ENCODE data around the gene KRT13. TPM values are rescaled to one million over a fixed set of nuclear protein-coding genes. Genes with fewer than 3 reads are reported as not detected.
A peak's percentile ranks its signal among the peaks of the same experiment; 100 is the strongest.

KRT13 gene
- polyA plus RNA-seq, 1 donor (not counting 4 experiments of a cell fraction or from before 2014, with no cell fraction given) = 24.0 TPM

GRCh38 chr17:41462705-41463104 lies 42.7 kb downstream of the KRT13 start:
- TF ChIP-seq CTCF (optimal IDR thresholded peaks at IDR 0.05 in 1 of 3, IDR thresholded peaks at IDR 0.05 in 1 of 3, conservative IDR thresholded peaks at IDR 0.05 in 1 of 3; ENCODE audit: extremely low read depth in 1 of 3, insufficient read depth in 2 of 3, low read length in 3 of 3) (no peak), EZH2 (IDR thresholded peaks at IDR 0.05; ENCODE audit: low read length) (no peak)
- Histone ChIP-seq H3K79me2 (ENCODE audit: control insufficient read depth, insufficient read depth, low read length) (no peaks in the 10 kb centered on the region), H3K9me1 (ENCODE audit: control insufficient read depth, extremely low read depth, insufficient read depth, low read length) (no peaks in the 10 kb centered on the region), H4K20me1 (ENCODE audit: control insufficient read depth, extremely low read depth, insufficient read depth, low read length) (no peaks in the 10 kb centered on the region), H3K4me2 (ENCODE audit: control insufficient read depth, extremely low read depth, insufficient read depth, low read depth, low read length) (no peak overlapping the region), H3K27me3 (ENCODE audit: control insufficient read depth, extremely low read depth, insufficient read depth, low read length) (no peaks in the 10 kb centered on the region), H3K4me1 (ENCODE audit: control insufficient read depth, extremely low read depth, insufficient read depth, low read length) (peaks cover 16% of the 10 kb centered on the region), H3K9ac (ENCODE audit: control insufficient read depth, extremely low read depth, insufficient read depth, low read length) (no peak overlapping the region), H3K36me3 (ENCODE audit: control insufficient read depth in 2 of 2, extremely low read depth in 1 of 2, insufficient read depth in 2 of 2, low read length in 2 of 2) (no peaks in the 10 kb centered on the region), H3K4me3 (ENCODE audit: control insufficient read depth in 2 of 3, extremely low read depth in 1 of 3, insufficient read depth in 2 of 3, low read depth in 1 of 3, low read length in 3 of 3) (no peak overlapping the region), H3K9me3 (ENCODE audit: control insufficient read depth, low read depth, low read length) (no peaks in the 10 kb centered on the region), H2AFZ (ENCODE audit: control insufficient read depth, low read length) (no peak overlapping the region), H3K27ac (ENCODE audit: control insufficient read depth, insufficient read depth, low read length) (no peak overlapping the region)
- DNase-seq (ENCODE audit: low read depth, low spot score) (no peak), FAIRE-seq (no peak)
- dilution Hi-C loops (cut with MboI; ENCODE audit: extremely low pct_ligation_motif_present, low sequenced_read_pairs) = no loop called here

DNA sequence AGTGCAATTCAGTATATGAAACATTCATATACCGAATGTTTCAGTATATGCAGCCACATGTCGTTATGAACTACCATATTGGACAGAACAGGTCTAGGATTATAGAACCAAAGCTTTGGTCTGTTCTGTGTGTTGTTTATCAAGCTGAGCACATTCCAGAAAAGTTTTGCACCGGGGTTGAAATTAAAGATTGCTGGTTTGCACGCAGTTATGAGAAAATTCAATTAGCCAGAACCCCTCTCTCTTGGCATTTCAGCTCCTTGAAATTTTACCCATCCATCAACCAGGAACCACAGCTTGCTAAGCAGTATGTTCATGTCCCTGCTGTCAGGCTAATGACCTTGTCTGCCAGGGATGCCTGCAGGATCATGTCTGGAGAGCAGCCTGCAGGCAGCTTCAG lies 47.7 kb downstream of the KRT13 start:
- H3K9me3 ChIP-seq (ENCODE audit: control insufficient read depth, low read depth, low read length) = no peaks in the 10 kb centered on the region
- H3K27me3 ChIP-seq (ENCODE audit: control insufficient read depth, extremely low read depth, insufficient read depth, low read length) = no peaks in the 10 kb centered on the region
- peaks cover 3% of the 10 kb centered on the region for H3K4me1 ChIP-seq (ENCODE audit: control insufficient read depth, extremely low read depth, insufficient read depth, low read length)
- no peak overlapping the region for H2AFZ ChIP-seq (ENCODE audit: control insufficient read depth, low read length)
- no peak for TF ChIP-seq CTCF (optimal IDR thresholded peaks at IDR 0.05 in 1 of 3, IDR thresholded peaks at IDR 0.05 in 1 of 3, conservative IDR thresholded peaks at IDR 0.05 in 1 of 3; ENCODE audit: extremely low read depth in 1 of 3, insufficient read depth in 2 of 3, low read length in 3 of 3)
- no peak for TF ChIP-seq EZH2 (IDR thresholded peaks at IDR 0.05; ENCODE audit: low read length)
- H4K20me1 ChIP-seq (ENCODE audit: control insufficient read depth, extremely low read depth, insufficient read depth, low read length) = no peaks in the 10 kb centered on the region
- DNase-seq (ENCODE audit: low read depth, low spot score) (no peak), FAIRE-seq (peak; percentile 5)
- H3K4me3 ChIP-seq (ENCODE audit: control insufficient read depth in 2 of 3, extremely low read depth in 1 of 3, insufficient read depth in 2 of 3, low read depth in 1 of 3, low read length in 3 of 3) = no peak overlapping the region
- H3K79me2 ChIP-seq (ENCODE audit: control insufficient read depth, insufficient read depth, low read length) = no peaks in the 10 kb centered on the region
- H3K4me2 ChIP-seq (ENCODE audit: control insufficient read depth, extremely low read depth, insufficient read depth, low read depth, low read length) = no peak overlapping the region
- no peak overlapping the region for H3K9ac ChIP-seq (ENCODE audit: control insufficient read depth, extremely low read depth, insufficient read depth, low read length)
- no peaks in the 10 kb centered on the region for H3K9me1 ChIP-seq (ENCODE audit: control insufficient read depth, extremely low read depth, insufficient read depth, low read length)
- no peaks in the 10 kb centered on the region for H3K36me3 ChIP-seq (ENCODE audit: control insufficient read depth in 2 of 2, extremely low read depth in 1 of 2, insufficient read depth in 2 of 2, low read length in 2 of 2)
- no peak overlapping the region for H3K27ac ChIP-seq (ENCODE audit: control insufficient read depth, insufficient read depth, low read length)
- dilution Hi-C loops (cut with MboI; ENCODE audit: extremely low pct_ligation_motif_present, low sequenced_read_pairs) = no loop called here
